Panc1 (cell line): ENCODE results near the gene NAGS. TPM values are rescaled to one million over a fixed set of nuclear protein-coding genes. Genes with fewer than 3 reads are reported as not detected.

Source experiments
- ATAC-seq: fragments of 200-7000 bp; cut with Tn5 transposase; 2 replicates; pipeline ENCODE4 v1.9.1; 2020; ENCODE audit warnings: mild to moderate bottlenecking, moderate library complexity
- BruUV-seq: library from RNA; stranded (reverse); fragments of 400-500 nt; replicated peaks from 2 replicates; lab custom pipeline; 2021; lab: Mats Ljungman, UMichigan
- CTCF ChIA-PET: fragments of 300-600 bp; sonication (Branson Sonifier 250); formaldehyde crosslinking; loops from one replicate; lab custom pipeline; 2022; ENCODE audit warnings: antibody characterized with exemption; lab: Charles Lee
- POLR2A ChIA-PET: fragments of 300-600 bp; sonication (Branson Sonifier 250); formaldehyde crosslinking; loops from one replicate; lab custom pipeline; 2022; ENCODE audit warnings: antibody characterized with exemption; lab: Charles Lee
- DNase-seq: peaks from one replicate; pipeline ENCODE4 v3.0.0-alpha.2; 2010; ENCODE audit warnings: low read depth, low spot score
- H3K27ac ChIP-seq: 2 replicates; pipeline ENCODE4 v1.5.1; 2011; ENCODE audit warnings: mild to moderate bottlenecking, low read length, inconsistent platforms
- H3K27me3 ChIP-seq: fragments of 200-500 bp; sonication (Bioruptor generic); 2 replicates; pipeline ENCODE4 v1.6.0; 2014; ENCODE audit warnings: low read length, inconsistent platforms; ENCODE audit not compliant: control insufficient read depth, insufficient read depth
- H3K36me3 ChIP-seq: fragments of 200-500 bp; sonication (Bioruptor generic); 2 replicates; pipeline ENCODE4 v1.5.1; 2014; ENCODE audit warnings: inconsistent platforms, mild to moderate bottlenecking, low read length, moderate library complexity; ENCODE audit not compliant: control insufficient read depth, insufficient read depth
- H3K4me1 ChIP-seq: 2 replicates; pipeline ENCODE4 v1.5.1; 2011; ENCODE audit warnings: inconsistent platforms, mild to moderate bottlenecking, low read length, moderate library complexity; ENCODE audit not compliant: control insufficient read depth, insufficient read depth
- H3K4me3 ChIP-seq, 2 experiments: 2 replicates each; pipeline ENCODE4 v1.5.1; 2011 to 2012; ENCODE audit warnings: low read depth in 2 of 2, low read length in 2 of 2, mild to moderate bottlenecking in 2 of 2, inconsistent platforms in 1 of 2, moderate library complexity in 1 of 2
- H3K9me3 ChIP-seq: fragments of 200-500 bp; sonication (Bioruptor generic); 2 replicates; pipeline ENCODE4 v1.5.1; 2014; ENCODE audit warnings: low read depth, mild to moderate bottlenecking, inconsistent platforms, low read length, moderate library complexity; ENCODE audit not compliant: control insufficient read depth, insufficient read depth
- POLR2AphosphoS5 ChIP-seq: IDR thresholded peaks from 2 replicates; pipeline ENCODE4 v1.6.1; 2012; ENCODE audit warnings: mild to moderate bottlenecking, low read depth, low read length, moderate library complexity
- SIN3A ChIP-seq: IDR thresholded peaks from 2 replicates; pipeline ENCODE4 v1.6.1; 2012; ENCODE audit warnings: low read depth, mild to moderate bottlenecking, low read length, moderate library complexity, borderline replicate concordance; ENCODE audit not compliant: insufficient read depth
- TCF7L2 ChIP-seq: IDR thresholded peaks from 2 replicates; pipeline ENCODE4 v1.6.1; 2011; ENCODE audit warnings: mild to moderate bottlenecking, low read depth, low read length, inconsistent platforms
- in situ Hi-C: cut with HindIII; loops from 2 replicates; pipeline ENCODE4 v1.10.0; 2016; ENCODE audit warnings: low sequenced_read_pairs, low pct_unique_long_range_greater_than_20kb
- intact Hi-C: fragments of 100-400 bp; cut with micrococcal nuclease; formaldehyde crosslinking; loops from one replicate; pipeline ENCODE4 v1.10.0; 2022; ENCODE audit not compliant: unreplicated experiment
- total RNA-seq: library from RNA; stranded (reverse); gene quantifications from one replicate; pipeline ENCODE4 v1.2.1, GENCODE V29; 2021; ENCODE audit not compliant: unreplicated experiment
- TF ChIP-seq, protein P1 (sequence below), 2 experiments: IDR thresholded peaks; 2 replicates each; pipeline ENCODE4 v1.6.1; 2011 to 2012; ENCODE audit warnings: low read depth in 2 of 2, control low read depth in 1 of 2, low read length in 1 of 2, mild to moderate bottlenecking in 1 of 2, moderate library complexity in 1 of 2; ENCODE audit not compliant: insufficient read depth in 1 of 2
- TF ChIP-seq, protein P2 (sequence below): fragments of 450-650 bp; IDR thresholded peaks from 2 replicates; pipeline ENCODE4 v1.5.1; 2017; ENCODE audit warnings: mild to moderate bottlenecking

The NAGS gene
- total RNA-seq, 1 experiment from 2014 or later = 2.7 TPM

DNA sequence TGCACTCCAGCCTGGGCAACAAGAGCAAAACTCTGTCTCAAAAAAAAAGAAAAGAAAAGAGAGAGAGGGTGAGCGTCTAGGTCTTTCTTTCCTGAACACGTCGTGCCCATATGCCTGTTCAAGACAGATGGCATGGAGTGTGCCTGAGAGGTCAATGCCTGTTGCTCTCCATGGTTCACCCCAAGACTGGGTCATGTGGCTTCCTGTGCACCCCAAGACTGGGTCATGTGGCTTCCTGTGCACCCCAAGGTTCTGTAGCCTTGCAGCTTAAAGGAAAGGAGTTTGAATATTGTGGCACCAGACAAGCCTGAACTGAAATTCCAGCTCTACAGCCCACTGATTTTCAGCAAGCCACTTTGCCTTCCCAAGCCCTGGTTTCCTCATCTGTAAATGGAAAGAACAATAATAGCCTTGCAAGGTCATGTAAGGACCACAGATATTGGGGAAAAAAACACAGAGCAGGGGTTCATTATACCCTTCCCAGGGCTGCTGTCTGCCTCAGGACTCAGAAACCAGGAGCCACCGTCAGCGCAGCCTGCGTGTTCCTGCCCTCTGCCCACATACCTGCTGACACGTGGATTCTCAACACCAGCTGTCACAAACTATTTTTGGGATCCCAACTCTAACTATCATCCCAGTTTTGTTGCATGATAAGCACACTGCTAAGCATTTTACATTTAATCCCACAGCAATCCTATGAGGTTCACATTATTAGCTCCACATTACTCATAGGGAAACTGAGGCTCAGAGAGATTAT, 18.0 kb upstream of the NAGS start:
- no peak for ATAC-seq
- DNase-seq = no peak
- BruUV-seq = no TSS peak
- intact Hi-C loops (no loop called here), in situ Hi-C loops (no loop called here)
- Histone ChIP-seq H3K4me3 (no peak overlapping the region), H3K27me3 (no peaks in the 10 kb centered on the region), H3K27ac (no peak overlapping the region), H3K4me1 (peaks cover 3% of the 10 kb centered on the region), H3K9me3 (no peaks in the 10 kb centered on the region), H3K36me3 (no peaks in the 10 kb centered on the region)
- POLR2A ChIA-PET = no interaction called here
- TF ChIP-seq POLR2AphosphoS5 (no peak), SIN3A (no peak), TCF7L2 (no peak)
- TF ChIP-seq, protein P1, sequence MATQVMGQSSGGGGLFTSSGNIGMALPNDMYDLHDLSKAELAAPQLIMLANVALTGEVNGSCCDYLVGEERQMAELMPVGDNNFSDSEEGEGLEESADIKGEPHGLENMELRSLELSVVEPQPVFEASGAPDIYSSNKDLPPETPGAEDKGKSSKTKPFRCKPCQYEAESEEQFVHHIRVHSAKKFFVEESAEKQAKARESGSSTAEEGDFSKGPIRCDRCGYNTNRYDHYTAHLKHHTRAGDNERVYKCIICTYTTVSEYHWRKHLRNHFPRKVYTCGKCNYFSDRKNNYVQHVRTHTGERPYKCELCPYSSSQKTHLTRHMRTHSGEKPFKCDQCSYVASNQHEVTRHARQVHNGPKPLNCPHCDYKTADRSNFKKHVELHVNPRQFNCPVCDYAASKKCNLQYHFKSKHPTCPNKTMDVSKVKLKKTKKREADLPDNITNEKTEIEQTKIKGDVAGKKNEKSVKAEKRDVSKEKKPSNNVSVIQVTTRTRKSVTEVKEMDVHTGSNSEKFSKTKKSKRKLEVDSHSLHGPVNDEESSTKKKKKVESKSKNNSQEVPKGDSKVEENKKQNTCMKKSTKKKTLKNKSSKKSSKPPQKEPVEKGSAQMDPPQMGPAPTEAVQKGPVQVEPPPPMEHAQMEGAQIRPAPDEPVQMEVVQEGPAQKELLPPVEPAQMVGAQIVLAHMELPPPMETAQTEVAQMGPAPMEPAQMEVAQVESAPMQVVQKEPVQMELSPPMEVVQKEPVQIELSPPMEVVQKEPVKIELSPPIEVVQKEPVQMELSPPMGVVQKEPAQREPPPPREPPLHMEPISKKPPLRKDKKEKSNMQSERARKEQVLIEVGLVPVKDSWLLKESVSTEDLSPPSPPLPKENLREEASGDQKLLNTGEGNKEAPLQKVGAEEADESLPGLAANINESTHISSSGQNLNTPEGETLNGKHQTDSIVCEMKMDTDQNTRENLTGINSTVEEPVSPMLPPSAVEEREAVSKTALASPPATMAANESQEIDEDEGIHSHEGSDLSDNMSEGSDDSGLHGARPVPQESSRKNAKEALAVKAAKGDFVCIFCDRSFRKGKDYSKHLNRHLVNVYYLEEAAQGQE (IDR thresholded peaks at IDR 0.05; ENCODE audit: insufficient read depth in 1 of 2, low read depth in 2 of 2, low read length in 1 of 2) = no peak
- TF ChIP-seq, protein P2, sequence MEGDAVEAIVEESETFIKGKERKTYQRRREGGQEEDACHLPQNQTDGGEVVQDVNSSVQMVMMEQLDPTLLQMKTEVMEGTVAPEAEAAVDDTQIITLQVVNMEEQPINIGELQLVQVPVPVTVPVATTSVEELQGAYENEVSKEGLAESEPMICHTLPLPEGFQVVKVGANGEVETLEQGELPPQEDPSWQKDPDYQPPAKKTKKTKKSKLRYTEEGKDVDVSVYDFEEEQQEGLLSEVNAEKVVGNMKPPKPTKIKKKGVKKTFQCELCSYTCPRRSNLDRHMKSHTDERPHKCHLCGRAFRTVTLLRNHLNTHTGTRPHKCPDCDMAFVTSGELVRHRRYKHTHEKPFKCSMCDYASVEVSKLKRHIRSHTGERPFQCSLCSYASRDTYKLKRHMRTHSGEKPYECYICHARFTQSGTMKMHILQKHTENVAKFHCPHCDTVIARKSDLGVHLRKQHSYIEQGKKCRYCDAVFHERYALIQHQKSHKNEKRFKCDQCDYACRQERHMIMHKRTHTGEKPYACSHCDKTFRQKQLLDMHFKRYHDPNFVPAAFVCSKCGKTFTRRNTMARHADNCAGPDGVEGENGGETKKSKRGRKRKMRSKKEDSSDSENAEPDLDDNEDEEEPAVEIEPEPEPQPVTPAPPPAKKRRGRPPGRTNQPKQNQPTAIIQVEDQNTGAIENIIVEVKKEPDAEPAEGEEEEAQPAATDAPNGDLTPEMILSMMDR = no peak
- CTCF ChIA-PET = no interaction called here

DNA sequence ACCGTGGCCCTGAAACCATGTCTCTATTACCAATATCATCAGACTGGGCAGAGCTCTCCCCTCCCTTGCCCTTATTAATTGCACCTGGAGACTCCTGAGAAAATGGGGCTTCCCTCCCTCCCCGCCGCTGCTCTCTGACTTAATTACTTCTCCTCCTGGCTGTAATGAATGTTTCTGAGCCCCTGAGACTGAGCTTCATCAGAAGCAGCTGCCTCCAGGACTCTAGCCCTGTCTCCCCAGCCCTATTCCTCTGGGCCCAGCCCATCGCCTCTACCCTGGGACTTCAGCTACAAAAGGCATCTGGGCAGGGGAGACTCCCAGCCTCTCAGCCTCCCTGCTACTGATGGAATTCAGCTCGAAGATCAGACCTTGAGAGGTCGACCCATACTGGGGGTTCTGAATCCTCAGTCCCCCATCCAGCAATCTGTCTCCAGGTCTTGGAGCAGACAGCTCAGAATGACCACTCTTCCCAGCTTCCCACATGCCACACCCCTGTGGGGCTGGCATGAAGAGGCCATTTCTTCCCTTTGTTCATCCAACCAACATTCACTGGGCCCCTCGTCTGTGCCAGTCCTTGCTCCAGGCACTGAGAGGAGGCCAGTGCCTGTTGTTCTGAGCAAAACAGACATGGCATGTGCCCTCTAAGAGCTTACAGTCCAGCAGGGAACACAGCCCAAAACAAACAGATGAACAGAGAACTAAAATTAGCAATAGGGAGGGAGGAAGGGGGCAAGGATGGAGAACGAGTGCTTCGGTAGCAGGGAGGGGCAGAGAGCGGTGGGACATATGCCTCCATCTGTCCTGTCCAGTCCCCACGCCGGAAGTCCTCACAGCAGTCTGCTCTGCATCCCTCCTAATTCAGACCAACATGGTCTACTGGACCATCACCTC, 17.0 kb upstream of the NAGS start:
- in situ Hi-C loops = no loop called here
- BruUV-seq = no TSS peak

More for the DNA sequence above, 17.0 kb upstream of the NAGS start:
- ChIA-PET CTCF (no interaction called here), POLR2A (no interaction called here)
- Histone ChIP-seq H3K27me3 (no peaks in the 10 kb centered on the region), H3K36me3 (no peaks in the 10 kb centered on the region), H3K4me1 (peaks cover 3% of the 10 kb centered on the region), H3K4me3 (no peak overlapping the region), H3K27ac (no peak overlapping the region), H3K9me3 (no peaks in the 10 kb centered on the region)
- no peak for ATAC-seq
- TF ChIP-seq, protein P1 (IDR thresholded peaks at IDR 0.05; ENCODE audit: insufficient read depth in 1 of 2, low read depth in 2 of 2, low read length in 1 of 2) = no peak
- TF ChIP-seq SIN3A (no peak), TCF7L2 (no peak), POLR2AphosphoS5 (no peak)
- TF ChIP-seq, protein P2 = no peak
- intact Hi-C loops = no loop called here
- DNase-seq = no peak
